Coronary artery (tissue), 2 donors: ENCODE results near the gene SCN9A.

ENCODE experiments used
- DNase-seq: peaks from one replicate; pipeline ENCODE4 v3.0.0-alpha.2; 2017; ENCODE audit warnings: low spot score
- H3K27ac ChIP-seq, 2 donors: fragments of 200-600 bp; sonication (generic); one replicate each; pipeline ENCODE4 v1.5.1; 2016 to 2019
- H3K4me3 ChIP-seq: fragments of 200-600 bp; sonication (generic); 2 replicates; pipeline ENCODE4 v1.5.1; 2016; ENCODE audit warnings: mild to moderate bottlenecking, moderate library complexity
- TF ChIP-seq, protein P1 (sequence below): fragments of 200-600 bp; sonication (generic); IDR thresholded peaks from one replicate; pipeline ENCODE4 v1.5.1; 2019; ENCODE audit warnings: antibody characterized with exemption

SCN9A gene

DNA sequence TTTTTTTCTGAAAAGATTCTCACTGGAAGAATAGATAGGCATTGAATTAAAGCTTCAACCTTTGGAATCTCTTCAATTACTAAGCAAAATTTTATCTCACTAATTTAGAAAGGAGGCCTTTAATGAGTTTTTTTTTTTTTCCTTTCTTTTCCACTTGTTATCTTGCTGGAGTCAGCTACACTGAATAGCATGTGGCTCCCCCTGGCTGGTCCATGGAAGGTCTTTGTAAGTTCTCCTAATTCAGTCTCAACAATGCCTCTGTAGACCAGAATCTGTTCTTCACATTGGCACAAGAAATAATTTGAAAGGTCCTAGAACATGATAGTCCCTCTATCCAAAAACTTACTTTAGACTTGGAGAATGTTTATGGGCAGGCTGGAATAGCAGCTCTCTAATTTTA lies 223.7 kb downstream of the SCN9A start:
- DNase-seq: no peak
- TF ChIP-seq, protein P1, sequence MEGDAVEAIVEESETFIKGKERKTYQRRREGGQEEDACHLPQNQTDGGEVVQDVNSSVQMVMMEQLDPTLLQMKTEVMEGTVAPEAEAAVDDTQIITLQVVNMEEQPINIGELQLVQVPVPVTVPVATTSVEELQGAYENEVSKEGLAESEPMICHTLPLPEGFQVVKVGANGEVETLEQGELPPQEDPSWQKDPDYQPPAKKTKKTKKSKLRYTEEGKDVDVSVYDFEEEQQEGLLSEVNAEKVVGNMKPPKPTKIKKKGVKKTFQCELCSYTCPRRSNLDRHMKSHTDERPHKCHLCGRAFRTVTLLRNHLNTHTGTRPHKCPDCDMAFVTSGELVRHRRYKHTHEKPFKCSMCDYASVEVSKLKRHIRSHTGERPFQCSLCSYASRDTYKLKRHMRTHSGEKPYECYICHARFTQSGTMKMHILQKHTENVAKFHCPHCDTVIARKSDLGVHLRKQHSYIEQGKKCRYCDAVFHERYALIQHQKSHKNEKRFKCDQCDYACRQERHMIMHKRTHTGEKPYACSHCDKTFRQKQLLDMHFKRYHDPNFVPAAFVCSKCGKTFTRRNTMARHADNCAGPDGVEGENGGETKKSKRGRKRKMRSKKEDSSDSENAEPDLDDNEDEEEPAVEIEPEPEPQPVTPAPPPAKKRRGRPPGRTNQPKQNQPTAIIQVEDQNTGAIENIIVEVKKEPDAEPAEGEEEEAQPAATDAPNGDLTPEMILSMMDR: no peak
- no peak overlapping the region for H3K27ac ChIP-seq
- no peak overlapping the region for H3K4me3 ChIP-seq

DNA sequence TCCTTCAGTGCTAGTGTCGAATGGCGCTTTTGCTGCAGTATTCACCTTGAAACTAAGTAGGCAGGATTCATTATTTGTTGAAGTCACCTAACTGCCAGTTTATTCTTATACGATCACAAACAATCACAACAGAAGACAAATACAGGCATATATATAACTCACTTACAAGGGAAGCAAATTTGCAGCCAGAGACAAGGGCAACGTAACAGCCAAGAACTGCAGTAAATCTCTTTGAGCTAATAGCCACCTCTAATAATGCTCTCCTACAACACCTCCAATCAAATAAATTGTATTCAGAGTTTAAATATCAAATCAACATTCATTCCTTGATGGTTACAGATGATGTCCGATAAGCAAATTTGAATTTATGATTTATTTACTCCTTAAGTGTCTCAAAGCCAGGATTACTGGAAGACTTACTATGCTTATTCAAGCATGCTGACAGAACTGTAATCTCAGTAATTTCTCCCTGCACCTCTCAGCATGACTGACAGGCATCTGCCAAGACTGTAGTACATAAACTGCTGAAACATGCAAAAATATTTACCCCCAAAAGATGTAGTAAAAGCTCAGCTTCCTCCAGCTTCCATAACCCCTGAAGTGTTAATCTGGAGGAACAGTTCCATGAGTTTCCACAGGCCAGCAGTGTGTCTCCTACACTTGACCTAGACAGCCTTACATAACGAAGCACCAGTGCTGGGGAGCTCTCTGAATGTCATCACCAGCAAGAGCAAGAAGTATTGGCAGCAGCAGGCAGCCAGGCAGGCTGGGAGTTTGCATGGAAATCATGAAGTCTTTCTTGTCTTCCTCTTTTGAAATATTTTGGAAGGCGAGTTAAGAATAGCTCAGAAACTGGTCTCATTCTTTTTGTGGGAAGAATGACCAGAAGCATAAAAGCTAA lies 227.0 kb downstream of the SCN9A start:
- TF ChIP-seq, protein P1: no peak
- H3K27ac ChIP-seq: no peak overlapping the region
- DNase-seq: no peak
- H3K4me3 ChIP-seq: no peak overlapping the region

DNA sequence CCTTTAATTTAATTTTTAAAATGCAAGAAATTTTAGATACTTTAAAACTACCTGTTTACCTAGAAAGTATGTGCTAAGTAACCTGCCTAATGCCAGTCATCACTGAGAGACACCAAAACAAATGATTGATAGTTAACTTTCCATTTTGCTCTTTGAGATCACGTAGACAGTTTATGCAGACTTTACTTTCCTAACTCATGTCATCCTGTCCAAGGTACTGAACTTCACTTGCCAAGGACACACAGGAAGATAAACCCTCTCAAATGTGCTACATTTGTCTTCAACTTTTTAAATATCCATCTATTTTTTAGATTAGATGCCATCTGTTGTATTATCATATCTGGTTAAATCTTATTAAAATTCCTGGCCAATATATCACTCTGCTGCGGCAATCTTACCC lies 227.9 kb downstream of the SCN9A start:
- TF ChIP-seq, protein P1: no peak
- H3K4me3 ChIP-seq: no peak overlapping the region
- no peak for DNase-seq
- no peak overlapping the region for H3K27ac ChIP-seq
